Ascending aorta (tissue), 2 donors: ENCODE measurements around the gene AP4M1. TPM values are rescaled to one million over a fixed set of nuclear protein-coding genes. Genes with fewer than 3 reads are reported as not detected.
"Not testable (repeated sequence)": the region's sequence is repeated elsewhere in the genome, so short reads cannot be mapped to it uniquely, and the experiment has no call there.

Experiments used
- DNase-seq, 2 donors: peaks; one replicate each; pipeline ENCODE4 v3.0.0-alpha.2; 2019; ENCODE audit warnings: low spot score in 2 of 2
- H3K27ac ChIP-seq, 2 donors: fragments of 200-600 bp; sonication (generic); one replicate each; pipeline ENCODE4 v1.5.1; 2016 to 2017; ENCODE audit warnings: mild to moderate bottlenecking in 1 of 2
- H3K27me3 ChIP-seq: fragments of 200-600 bp; sonication (generic); one replicate; pipeline ENCODE4 v1.5.1; 2017
- H3K36me3 ChIP-seq, 2 donors: fragments of 200-600 bp; sonication (generic); one replicate each; pipeline ENCODE4 v1.5.1; 2016
- H3K4me1 ChIP-seq, 2 donors: fragments of 200-600 bp; sonication (generic); one replicate each; pipeline ENCODE4 v1.5.1; 2016 to 2017; ENCODE audit warnings: mild to moderate bottlenecking in 1 of 2
- H3K4me3 ChIP-seq, 2 donors: fragments of 200-600 bp; sonication (generic); one replicate each; pipeline ENCODE4 v1.5.1; 2016 to 2017; ENCODE audit warnings: mild to moderate bottlenecking in 1 of 2
- H3K9me3 ChIP-seq, 2 donors: fragments of 200-600 bp; sonication (generic); one replicate each; pipeline ENCODE4 v1.5.1; 2016
- CTCF ChIP-seq, 3 experiments: fragments of 200-600 bp in 2 of 3; fragments of 450-650 bp in 1 of 3; sonication (generic) in 2 of 3; IDR thresholded peaks; one replicate each; pipeline ENCODE4 v1.5.1; 2016 to 2019; ENCODE audit warnings: antibody characterized with exemption in 3 of 3, mild to moderate bottlenecking in 1 of 3, moderate library complexity in 1 of 3
- intact Hi-C: fragments of 100-400 bp; cut with DNase I; formaldehyde crosslinking; loops from one replicate; pipeline ENCODE4 v1.15.1; 2023
- total RNA-seq: library from RNA; depleted of rRNA; stranded (reverse); fragments of >200 nt; gene quantifications from one replicate; pipeline ENCODE4 v1.1.0, GENCODE V29; 2016

AP4M1 gene
- total RNA-seq, 1 donor from 2014 or later = 29.6 TPM

DNA sequence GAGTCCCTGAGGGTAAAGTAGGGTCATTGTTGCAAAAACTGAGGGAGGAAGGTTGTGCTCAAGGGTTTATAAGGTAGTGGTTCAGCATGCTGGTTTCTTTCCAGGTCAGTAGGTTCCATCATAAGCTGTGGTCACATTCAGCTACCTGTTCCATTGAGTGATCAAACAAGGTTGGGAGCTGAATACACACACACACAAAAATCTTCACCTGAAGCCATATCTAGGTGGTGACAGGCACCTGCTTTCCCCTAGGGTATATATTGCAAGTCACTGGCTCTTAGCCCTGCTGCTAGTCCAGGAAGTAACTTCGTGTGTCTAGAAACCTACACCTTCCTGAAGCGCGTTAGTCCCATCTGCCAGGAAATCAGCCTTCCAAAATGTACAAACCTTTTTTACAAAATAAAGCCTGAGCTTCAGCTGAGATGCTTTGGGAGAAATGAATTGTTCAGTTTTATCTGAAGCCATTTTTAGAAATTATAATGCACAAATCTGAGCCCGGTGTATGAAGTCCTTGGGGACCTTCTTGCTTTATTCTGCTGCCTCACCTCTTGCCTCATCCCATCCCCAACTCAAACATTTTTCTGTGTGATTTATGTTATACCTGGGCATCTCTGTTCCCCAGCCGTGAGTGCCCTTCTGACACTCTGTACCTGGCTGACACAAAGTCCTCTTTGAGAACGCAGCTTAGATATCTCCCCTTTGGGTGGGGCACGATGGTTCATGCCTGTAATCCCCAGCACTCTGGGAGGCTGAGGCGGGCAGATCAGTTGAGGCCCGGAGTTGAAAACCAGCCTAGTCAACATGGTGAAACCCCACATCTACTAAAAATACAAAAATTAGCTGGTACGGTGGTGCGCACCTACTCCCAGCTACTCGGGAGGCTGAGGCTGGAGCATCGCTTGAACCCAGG, 36.7 kb downstream of the AP4M1 start:
- no peaks in the 10 kb centered on the region for H3K27me3 ChIP-seq
- H3K4me3 ChIP-seq = no peak overlapping the region
- intact Hi-C loops = no loop called here
- H3K4me1 ChIP-seq = no peaks in the 10 kb centered on the region
- no peaks in the 10 kb centered on the region for H3K36me3 ChIP-seq
- no peak for TF ChIP-seq CTCF (IDR thresholded peaks at IDR 0.05)
- no peak overlapping the region for H3K27ac ChIP-seq
- H3K9me3 ChIP-seq = no peaks in the 10 kb centered on the region
- no peak for DNase-seq

DNA sequence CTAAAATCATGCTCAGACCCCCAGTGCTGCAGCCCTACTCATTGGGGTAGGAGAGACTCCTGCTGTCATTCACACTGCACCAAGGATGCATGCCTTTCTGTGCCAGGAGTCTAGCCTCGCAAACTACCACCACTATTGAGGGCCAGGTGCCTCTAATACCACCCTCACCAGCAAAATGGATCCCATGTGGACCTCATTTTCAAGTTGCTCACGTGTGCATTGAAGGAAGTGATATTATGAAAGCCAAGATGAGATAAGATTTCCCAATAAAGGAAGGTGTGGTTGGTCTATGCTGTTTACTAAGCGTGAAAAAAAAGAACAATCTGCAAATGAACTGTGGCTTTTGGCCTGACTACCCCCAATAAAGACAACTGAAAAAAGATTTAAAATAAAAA, 40.1 kb downstream of the AP4M1 start:
- Histone ChIP-seq H3K9me3 (no peaks in the 10 kb centered on the region), H3K4me3 (no peak overlapping the region), H3K4me1 (no peaks in the 10 kb centered on the region), H3K27me3 (no peaks in the 10 kb centered on the region), H3K27ac (no peak overlapping the region), H3K36me3 (no peaks in the 10 kb centered on the region)
- no peak for TF ChIP-seq CTCF (IDR thresholded peaks at IDR 0.05)
- DNase-seq = no peak
- intact Hi-C loops = no loop called here

DNA sequence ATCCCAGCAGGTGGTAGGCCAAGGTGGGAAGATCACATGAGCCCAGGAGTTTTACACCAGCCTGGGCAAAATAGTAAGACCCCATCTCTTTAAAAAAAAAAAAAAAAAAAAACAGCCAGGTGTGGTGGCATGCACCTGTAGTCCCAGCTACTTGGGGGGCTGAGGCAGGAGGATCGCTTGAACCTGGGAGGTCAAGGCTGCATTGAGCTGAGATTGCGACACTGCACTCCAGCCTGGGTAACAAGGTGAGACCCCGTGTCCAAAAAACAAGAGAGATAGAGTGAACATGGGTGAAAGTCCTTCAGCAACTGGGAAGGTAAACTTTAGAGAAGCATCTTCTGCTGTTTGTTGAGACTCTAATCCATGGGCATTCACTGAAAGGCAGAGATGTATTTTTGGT, 41.0 kb downstream of the AP4M1 start:
- Histone ChIP-seq H3K36me3 (no peaks in the 10 kb centered on the region), H3K27ac (no peak overlapping the region), H3K27me3 (no peaks in the 10 kb centered on the region), H3K4me3 (no peak overlapping the region), H3K4me1 (no peaks in the 10 kb centered on the region), H3K9me3 (no peaks in the 10 kb centered on the region)
- no peak for TF ChIP-seq CTCF (IDR thresholded peaks at IDR 0.05)
- intact Hi-C loops = no loop called here
- no peak for DNase-seq

DNA sequence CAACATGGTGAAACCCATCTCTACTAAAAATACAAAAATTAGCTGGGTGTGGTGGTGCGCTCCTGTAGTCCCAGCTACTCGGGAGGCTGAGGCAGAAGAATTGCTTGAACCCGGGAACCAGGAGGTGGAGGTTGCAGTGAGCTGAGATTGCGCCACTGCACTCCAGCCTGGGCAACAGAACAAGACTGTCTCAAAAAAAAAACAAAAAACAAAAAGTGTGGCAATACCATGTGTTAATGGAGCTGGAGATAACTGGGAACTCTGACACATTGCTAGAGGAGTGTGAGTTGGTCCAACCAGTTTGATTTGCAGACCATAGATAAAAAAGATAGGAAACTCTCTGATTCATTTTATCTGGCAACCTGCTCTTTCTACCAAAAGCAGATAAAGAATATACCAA, 44.9 kb downstream of the AP4M1 start:
- DNase-seq, intact Hi-C loops, H3K9me3 ChIP-seq, H3K27ac ChIP-seq, H3K36me3 ChIP-seq, H3K4me3 ChIP-seq, H3K27me3 ChIP-seq, H3K4me1 ChIP-seq: not testable (repeated sequence)

DNA sequence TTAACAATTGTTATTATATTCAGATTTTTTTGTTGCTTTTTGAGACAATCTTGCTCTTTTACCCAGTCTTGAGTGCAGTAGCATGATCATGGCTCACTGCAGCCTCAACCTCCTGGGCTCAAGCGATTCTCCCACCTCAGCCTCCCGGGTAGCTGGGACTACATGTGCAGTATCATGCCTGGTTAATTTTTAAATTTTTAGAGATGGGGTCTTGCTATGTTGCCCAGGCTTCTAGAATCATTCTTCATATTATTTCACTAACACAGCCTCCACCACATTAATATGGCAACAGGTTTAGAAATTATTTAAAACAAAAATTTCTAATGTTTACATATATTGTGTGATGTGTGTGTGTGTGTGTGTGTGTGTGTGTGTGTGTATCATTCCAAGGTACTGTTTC, 45.8 kb downstream of the AP4M1 start:
- Histone ChIP-seq H3K4me1 (peaks cover 6 to 9% of the 10 kb centered on the region in 2 donors), H3K4me3 (no peak overlapping the region), H3K36me3 (no peaks in the 10 kb centered on the region), H3K27me3 (no peaks in the 10 kb centered on the region), H3K27ac (no peak overlapping the region), H3K9me3 (no peaks in the 10 kb centered on the region)
- DNase-seq = no peak
- intact Hi-C loops = no loop called here
- no peak for TF ChIP-seq CTCF (IDR thresholded peaks at IDR 0.05)

DNA sequence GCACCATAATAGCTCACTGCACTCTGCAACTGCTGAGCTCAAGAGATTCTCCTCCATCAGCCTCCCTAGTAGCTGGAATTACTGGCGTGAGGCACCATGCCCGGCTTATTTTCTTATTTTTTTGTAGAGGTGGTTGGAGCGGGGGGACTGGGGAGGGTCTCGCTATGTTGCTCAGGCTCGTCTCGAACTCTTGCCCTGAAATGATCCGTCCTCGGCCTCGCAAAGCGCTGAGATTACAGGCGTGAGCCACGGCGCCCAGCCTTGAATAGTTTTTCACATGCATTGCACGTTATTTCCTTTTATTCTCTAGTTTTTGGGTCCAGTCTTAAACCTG, 46.7 kb downstream of the AP4M1 start:
- intact Hi-C loops = loop anchor here (1.0 to 2.0 kb wide), 3 partner anchors 21 to 29 kb away; partner anchors contain the start of genes CNPY4, GPC2, MBLAC1 and STAG3
- H3K9me3 ChIP-seq = no peaks in the 10 kb centered on the region
- no peak for TF ChIP-seq CTCF (IDR thresholded peaks at IDR 0.05)
- H3K4me3 ChIP-seq = peak overlapping the region; percentile 64 to 86
- no peaks in the 10 kb centered on the region for H3K27me3 ChIP-seq
- peaks cover 6 to 9% of the 10 kb centered on the region in 2 donors for H3K4me1 ChIP-seq
- no peak for DNase-seq
- H3K27ac ChIP-seq = peak overlapping the region; percentile 54 to 89
- H3K36me3 ChIP-seq = peaks cover under 1 to 3% of the 10 kb centered on the region in 2 donors
